Right lobe of liver (tissue), 4 donors: ENCODE results near the gene CDC37.

Source experiments
- CTCF ChIP-seq, 4 donors: fragments of 200-600 bp in 3 of 4; fragments of 450-650 bp in 1 of 4; IDR thresholded peaks; one replicate each; pipeline versions ENCODE4 v1.5.1 to v1.8.0; 2016 to 2022; ENCODE audit warnings: antibody characterized with exemption in 4 of 4, mild to moderate bottlenecking in 2 of 4
- POLR2A ChIP-seq: fragments of 450-650 bp; IDR thresholded peaks from one replicate; pipeline ENCODE4 v1.6.1; 2017; ENCODE audit warnings: antibody characterized with exemption, mild to moderate bottlenecking
- donor health status: DM: no; HTN: no; CAD: no.
- donor health status: DM: no; HTN: no; CAD: no.
- donor health status: DM: no; HTN: yes; CAD: no.

DNA sequence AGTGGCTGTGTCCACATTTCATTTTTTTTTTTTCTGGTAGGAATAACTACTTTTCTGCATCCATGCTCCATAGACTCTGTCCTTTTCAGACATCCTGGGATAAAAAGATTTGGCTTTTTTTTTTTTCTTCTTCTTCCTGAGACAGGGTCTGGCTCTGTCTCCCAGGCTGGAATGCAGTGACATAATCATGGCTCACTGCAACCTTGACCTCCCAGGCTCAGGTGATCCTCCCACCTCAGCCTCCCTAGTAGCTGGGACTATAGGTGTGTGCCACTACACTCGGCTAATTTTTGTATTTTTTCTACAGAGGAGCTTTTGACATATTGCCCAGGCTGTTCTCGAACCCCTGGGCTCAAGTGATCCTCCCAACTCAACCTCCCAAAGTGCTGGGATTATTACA is 59.8 kb downstream of the CDC37 start:
- TF ChIP-seq CTCF (IDR thresholded peaks at IDR 0.05) = no peak
- no peak for TF ChIP-seq POLR2A
